ENCODE data around the gene CFDP1. TPM values are rescaled to one million over a fixed set of nuclear protein-coding genes. Genes with fewer than 3 reads are reported as not detected.

Gene CFDP1
- total and polyA plus RNA-seq, 2 of the 13 experiments (the other 11 are each of a cell fraction or from before 2014, with no cell fraction given): 78.6 to 153 TPM

GRCh38 chr16:75305364-75306098 is 127.8 kb downstream of the CFDP1 start (continued):
- 0 out of 2 replicates have a peak, but pooled peaks have one; percentile 15 for TF ChIP-seq ZNF142 (CRISPR knock-in tag; IDR thresholded peaks at IDR 0.05)
- peak; percentile 69; the same call in 1 of the 2 replicates for TF ChIP-seq NFE2L2 (IDR thresholded peaks at IDR 0.05; ENCODE audit: low read length)
- TF ChIP-seq, protein P1, sequence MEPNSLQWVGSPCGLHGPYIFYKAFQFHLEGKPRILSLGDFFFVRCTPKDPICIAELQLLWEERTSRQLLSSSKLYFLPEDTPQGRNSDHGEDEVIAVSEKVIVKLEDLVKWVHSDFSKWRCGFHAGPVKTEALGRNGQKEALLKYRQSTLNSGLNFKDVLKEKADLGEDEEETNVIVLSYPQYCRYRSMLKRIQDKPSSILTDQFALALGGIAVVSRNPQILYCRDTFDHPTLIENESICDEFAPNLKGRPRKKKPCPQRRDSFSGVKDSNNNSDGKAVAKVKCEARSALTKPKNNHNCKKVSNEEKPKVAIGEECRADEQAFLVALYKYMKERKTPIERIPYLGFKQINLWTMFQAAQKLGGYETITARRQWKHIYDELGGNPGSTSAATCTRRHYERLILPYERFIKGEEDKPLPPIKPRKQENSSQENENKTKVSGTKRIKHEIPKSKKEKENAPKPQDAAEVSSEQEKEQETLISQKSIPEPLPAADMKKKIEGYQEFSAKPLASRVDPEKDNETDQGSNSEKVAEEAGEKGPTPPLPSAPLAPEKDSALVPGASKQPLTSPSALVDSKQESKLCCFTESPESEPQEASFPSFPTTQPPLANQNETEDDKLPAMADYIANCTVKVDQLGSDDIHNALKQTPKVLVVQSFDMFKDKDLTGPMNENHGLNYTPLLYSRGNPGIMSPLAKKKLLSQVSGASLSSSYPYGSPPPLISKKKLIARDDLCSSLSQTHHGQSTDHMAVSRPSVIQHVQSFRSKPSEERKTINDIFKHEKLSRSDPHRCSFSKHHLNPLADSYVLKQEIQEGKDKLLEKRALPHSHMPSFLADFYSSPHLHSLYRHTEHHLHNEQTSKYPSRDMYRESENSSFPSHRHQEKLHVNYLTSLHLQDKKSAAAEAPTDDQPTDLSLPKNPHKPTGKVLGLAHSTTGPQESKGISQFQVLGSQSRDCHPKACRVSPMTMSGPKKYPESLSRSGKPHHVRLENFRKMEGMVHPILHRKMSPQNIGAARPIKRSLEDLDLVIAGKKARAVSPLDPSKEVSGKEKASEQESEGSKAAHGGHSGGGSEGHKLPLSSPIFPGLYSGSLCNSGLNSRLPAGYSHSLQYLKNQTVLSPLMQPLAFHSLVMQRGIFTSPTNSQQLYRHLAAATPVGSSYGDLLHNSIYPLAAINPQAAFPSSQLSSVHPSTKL (CRISPR knock-in tag; IDR thresholded peaks at IDR 0.05): peak; percentile 98
- TF ChIP-seq TAF1 (CRISPR knock-in tag; IDR thresholded peaks at IDR 0.05): peak; percentile 53
- no peak for TF ChIP-seq CENPBD1 (CRISPR knock-in tag; IDR thresholded peaks at IDR 0.05; ENCODE audit: borderline replicate concordance, low read depth)
- no peak for TF ChIP-seq ZNF260 (CRISPR knock-in tag; IDR thresholded peaks at IDR 0.05; ENCODE audit: borderline replicate concordance, low read depth)
- peak; percentile 82 for TF ChIP-seq IRF2 (CRISPR knock-in tag; IDR thresholded peaks at IDR 0.05)
- TF ChIP-seq ZBTB38 (CRISPR knock-in tag; IDR thresholded peaks at IDR 0.05): peak; percentile 22; the same call in 1 of the 2 replicates
- TF ChIP-seq MXD4 (CRISPR knock-in tag; IDR thresholded peaks at IDR 0.05): peak; percentile 90
- TF ChIP-seq ZNF264 (CRISPR knock-in tag; IDR thresholded peaks at IDR 0.05): no peak
- no peak; the same call in 1 of the 2 replicates for TF ChIP-seq ZNF460 (CRISPR knock-in tag; IDR thresholded peaks at IDR 0.05; ENCODE audit: borderline replicate concordance)
- peak; percentile 70; the same call in 1 of the 2 replicates for TF ChIP-seq GZF1 (CRISPR knock-in tag; IDR thresholded peaks at IDR 0.05)

All from HepG2 (cell line).